A549 (cell line): ENCODE measurements around the gene ARMH3. TPM values are rescaled to one million over a fixed set of nuclear protein-coding genes. Genes with fewer than 3 reads are reported as not detected.

Experiments used
- ATAC-seq, 2 experiments: fragments of 200-7000 bp in 1 of 2; fragments of >200 bp in 1 of 2; cut with Nextera tagmentation in 1 of 2; cut with Tn5 transposase in 1 of 2; 3 replicates each; pipeline versions ENCODE4 v1.8.0 to v1.9.1; 2018 to 2020; ENCODE audit warnings: mild to moderate bottlenecking in 1 of 2, moderate library complexity in 1 of 2
- CTCF ChIA-PET: fragments of 300-600 bp; sonication (Branson Sonifier 250); formaldehyde crosslinking; extraction: SDS; loops from one replicate; lab custom pipeline; 2021; ENCODE audit warnings: antibody characterized with exemption, inconsistent platforms; lab: Yijun Ruan, JAX
- POLR2A ChIA-PET: fragments of 350-600 bp; formaldehyde crosslinking; extraction: SDS; loops from one replicate; lab custom pipeline; 2021; ENCODE audit warnings: antibody characterized with exemption, inconsistent platforms; lab: Yijun Ruan, JAX
- DNase-seq, 2 experiments: peaks; one replicate each; pipeline versions ENCODE4 v3.0.0 to v3.0.0-alpha.2; 2011 to 2016; ENCODE audit warnings: low read depth in 1 of 2, low spot score in 1 of 2
- FAIRE-seq: peaks from 2 replicates; lab custom pipeline; 2011; peaks lifted over from hg19 to GRCh38; lab: Jason Lieb, UNC
- H3K27ac ChIP-seq, 2 experiments: fragments of >200 bp; sonication (Bioruptor Twin); formaldehyde crosslinking; 3 replicates each; pipeline ENCODE4 v1.5.1; 2016 to 2017
- H3K4me1 ChIP-seq: fragments of >200 bp; sonication (Bioruptor Twin); formaldehyde crosslinking; 3 replicates; pipeline ENCODE4 v1.6.1; 2016
- H3K4me2 ChIP-seq: fragments of >200 bp; sonication (Bioruptor Twin); formaldehyde crosslinking; 3 replicates; pipeline ENCODE4 v1.6.1; 2016
- H3K4me3 ChIP-seq: fragments of >200 bp; sonication (Bioruptor Twin); formaldehyde crosslinking; 3 replicates; pipeline ENCODE4 v1.5.1; 2016
- H3K9me3 ChIP-seq: fragments of >200 bp; sonication (Bioruptor Twin); formaldehyde crosslinking; 3 replicates; pipeline ENCODE4 v1.6.1; 2016
- BCL3 ChIP-seq: fragments of >200 bp; sonication (Bioruptor Twin); formaldehyde crosslinking; IDR thresholded peaks from 3 replicates; pipeline ENCODE4 v1.6.1; 2016
- CBX2 ChIP-seq: fragments of 200-600 bp; sonication (generic); IDR thresholded peaks from 2 replicates; pipeline ENCODE4 v1.6.1; 2016; ENCODE audit warnings: low read depth, mild to moderate bottlenecking, borderline replicate concordance
- CHD2 ChIP-seq: fragments of 150-350 bp; IDR thresholded peaks from 2 replicates; pipeline ENCODE4 v1.6.1; 2014; ENCODE audit warnings: low read length; ENCODE audit not compliant: partially characterized antibody
- E2F6 ChIP-seq: IDR thresholded peaks from 2 replicates; pipeline ENCODE4 v1.6.1; 2012; ENCODE audit warnings: low read depth, borderline replicate concordance
- EHF ChIP-seq: fragments of 250-450 bp; sonication (Bioruptor Pico); IDR thresholded peaks from 2 replicates; pipeline ENCODE4 v1.5.0; 2020; ENCODE audit warnings: mild to moderate bottlenecking
- EHMT2 ChIP-seq: fragments of 200-600 bp; sonication (generic); IDR thresholded peaks from 2 replicates; pipeline ENCODE4 v1.6.1; 2016; ENCODE audit warnings: antibody characterized with exemption, low read depth, mild to moderate bottlenecking, moderate library complexity
- EP300 ChIP-seq, 2 experiments: fragments of >200 bp; sonication (Bioruptor Twin); formaldehyde crosslinking; IDR thresholded peaks; 2 replicates in 1 of 2; 3 replicates in 1 of 2; pipeline ENCODE4 v1.6.1; 2016 to 2017
- FOSB ChIP-seq: fragments of 250-450 bp; sonication (Bioruptor Pico); IDR thresholded peaks from 2 replicates; pipeline ENCODE4 v1.5.0; 2020; ENCODE audit warnings: mild to moderate bottlenecking, moderate library complexity
- FOXS1 ChIP-seq: fragments of 250-450 bp; sonication (Bioruptor Pico); IDR thresholded peaks from 2 replicates; pipeline ENCODE4 v1.5.0; 2020; ENCODE audit warnings: mild to moderate bottlenecking, moderate library complexity
- HDAC2 ChIP-seq: fragments of 200-600 bp; sonication (generic); IDR thresholded peaks from 2 replicates; pipeline ENCODE4 v1.6.1; 2016
- HEYL ChIP-seq: fragments of 250-450 bp; sonication (Bioruptor Pico); IDR thresholded peaks from 2 replicates; pipeline ENCODE4 v1.8.0; 2021; ENCODE audit warnings: mild to moderate bottlenecking, moderate library complexity
- HOXB5 ChIP-seq: fragments of 250-450 bp; sonication (Bioruptor Pico); IDR thresholded peaks from 2 replicates; pipeline ENCODE4 v1.5.0; 2020; ENCODE audit warnings: mild to moderate bottlenecking, moderate library complexity
- MAFK ChIP-seq: fragments of 450-650 bp; IDR thresholded peaks from 2 replicates; pipeline ENCODE4 v1.6.1; 2014; ENCODE audit not compliant: partially characterized antibody
- MAX ChIP-seq: IDR thresholded peaks from 2 replicates; pipeline ENCODE4 v1.6.1; 2012
- NFE2L2 ChIP-seq: fragments of 150-350 bp; conservative IDR thresholded peaks from 2 replicates; pipeline ENCODE4 v1.6.1; 2014; ENCODE audit warnings: low read length
- PHF8 ChIP-seq: fragments of 200-600 bp; sonication (generic); IDR thresholded peaks from 2 replicates; pipeline ENCODE4 v1.6.1; 2016; ENCODE audit warnings: low read depth, mild to moderate bottlenecking, antibody characterized with exemption, moderate library complexity, borderline replicate concordance
- RAD21 ChIP-seq, 2 experiments: fragments of >200 bp in 1 of 2; sonication (Bioruptor Twin) in 1 of 2; formaldehyde crosslinking in 1 of 2; IDR thresholded peaks in 1 of 2; conservative IDR thresholded peaks in 1 of 2; 2 replicates in 1 of 2; 3 replicates in 1 of 2; pipeline ENCODE4 v1.6.1; 2012 to 2018; ENCODE audit warnings: inconsistent platforms in 1 of 2
- RCOR1 ChIP-seq: fragments of 150-350 bp; IDR thresholded peaks from 2 replicates; pipeline ENCODE4 v1.6.1; 2014; ENCODE audit warnings: antibody characterized with exemption, low read length, low read depth
- RNF2 ChIP-seq: fragments of 200-600 bp; sonication (generic); IDR thresholded peaks from 2 replicates; pipeline ENCODE4 v1.6.1; 2016; ENCODE audit warnings: low read depth, mild to moderate bottlenecking, antibody characterized with exemption, moderate library complexity, borderline replicate concordance
- WGBS: methylation state at CpG from one replicate; pipeline ENCODE4 v1.1.6; 2017; ENCODE audit errors: missing lambda C conversion rate; 5-methylcytosine and 5-hydroxymethylcytosine counted together
- polyA plus RNA-seq, 4 experiments: library from polyadenylated mRNA; depleted of rRNA in 3 of 4; stranded (reverse); fragments of >200 nt; fragmentation: RNase III in 1 of 4; extraction: RNeasy Plus Mini Kit Qiagen cat#74134 plus additional on column Dnase treatment in 1 of 4; gene quantifications; 2 replicates in 3 of 4; 3 replicates in 1 of 4; pipeline ENCODE4 v1.2.3, GENCODE V29; 2011 to 2017
- TF ChIP-seq, protein P1 (sequence below): fragments of >200 bp; sonication (Bioruptor Twin); formaldehyde crosslinking; IDR thresholded peaks from 2 replicates; pipeline ENCODE4 v1.6.1; 2016
- TF ChIP-seq, protein P2 (sequence below): fragments of 200-600 bp; sonication (generic); IDR thresholded peaks from 2 replicates; pipeline ENCODE4 v1.6.1; 2016; ENCODE audit warnings: antibody characterized with exemption, mild to moderate bottlenecking, moderate library complexity

Gene ARMH3
- polyA plus RNA-seq, 2 of the 4 experiments (the other 2 are of a cell fraction), result 12.7 to 17.3 TPM

DNA sequence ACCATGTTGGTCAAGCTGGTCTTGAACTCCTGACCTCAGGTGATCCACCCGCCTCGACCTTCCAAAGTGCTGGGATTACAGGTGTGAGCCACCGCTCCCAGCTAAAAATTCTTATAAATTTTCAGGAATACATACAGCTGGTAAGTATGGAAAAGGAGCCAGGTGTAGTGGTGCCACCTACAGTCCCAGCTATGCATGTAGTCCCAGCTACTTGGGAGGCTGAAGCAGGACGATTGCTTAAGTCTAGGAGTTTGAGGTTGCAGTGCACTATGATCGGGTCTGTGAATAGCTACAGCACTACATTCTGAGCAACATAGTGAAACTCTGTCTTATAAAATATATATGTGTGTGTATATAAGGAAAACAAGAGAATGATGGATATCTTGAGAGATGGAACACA is 45.2 kb upstream of the ARMH3 start:
- peak in 1 of 2 experiments; percentile 57 for DNase-seq
- WGBS, result 79% methylated on average over 5 of the region's 5 CpGs
- H3K27ac ChIP-seq, result no peak overlapping the region
- no peak for FAIRE-seq
- H3K4me2 ChIP-seq, result no peak overlapping the region
- no peak overlapping the region for H3K4me3 ChIP-seq
- ChIA-PET POLR2A (interaction anchor here (3.1 kb wide), 1 partner anchor 13 kb away, joined by 12 read pairs; no protein-coding TSS in a partner anchor), CTCF (interaction anchor here (0.7 to 8.0 kb wide), 7 partner anchors 12 to 68 kb away, joined by 3 to 55 read pairs (median 3); no protein-coding TSS in a partner anchor)
- ATAC-seq, result peak; percentile 80 to 93
- TF ChIP-seq FOXS1 (no peak), RAD21 (conservative IDR thresholded peaks at IDR 0.05 in 1 of 2, IDR thresholded peaks at IDR 0.05 in 1 of 2) (peak in 1 of 2 experiments; percentile 24; a peak in 1 of 5 replicates)
- no peaks in the 10 kb centered on the region for H3K9me3 ChIP-seq
- no peaks in the 10 kb centered on the region for H3K4me1 ChIP-seq

DNA sequence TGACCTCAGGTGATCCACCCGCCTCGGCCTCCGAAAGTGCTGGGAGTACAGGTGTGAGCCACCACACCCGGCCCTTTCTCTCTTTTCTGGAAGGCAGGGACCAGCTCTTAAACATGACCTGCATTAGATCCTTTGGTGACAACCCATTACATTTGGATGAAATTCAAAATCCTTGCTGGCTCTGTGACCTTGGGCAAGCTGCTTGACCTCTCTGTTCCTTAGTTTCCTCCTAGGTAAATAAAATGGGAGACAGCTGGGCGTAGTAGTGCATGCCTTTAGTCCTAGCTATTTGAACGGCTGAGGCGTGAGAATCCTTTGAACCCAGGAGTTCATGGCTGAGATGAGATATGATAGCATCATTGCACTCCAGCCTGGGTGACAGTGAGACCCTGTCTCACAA is 40.5 kb upstream of the ARMH3 start:
- no peak overlapping the region for H3K4me3 ChIP-seq
- no peak overlapping the region for H3K4me2 ChIP-seq
- FAIRE-seq, result no peak
- no peaks in the 10 kb centered on the region for H3K4me1 ChIP-seq
- CTCF ChIA-PET, result interaction anchor here (0.6 to 3.7 kb wide), 4 partner anchors 13 to 260 kb away, joined by 3 to 17 read pairs (median 4); no protein-coding TSS in a partner anchor
- POLR2A ChIA-PET, result no interaction called here
- TF ChIP-seq, protein P1, sequence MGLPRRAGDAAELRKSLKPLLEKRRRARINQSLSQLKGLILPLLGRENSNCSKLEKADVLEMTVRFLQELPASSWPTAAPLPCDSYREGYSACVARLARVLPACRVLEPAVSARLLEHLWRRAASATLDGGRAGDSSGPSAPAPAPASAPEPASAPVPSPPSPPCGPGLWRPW, result no peak
- no peak for TF ChIP-seq MAFK
- no peak for TF ChIP-seq CBX2
- no peak for TF ChIP-seq E2F6
- no peak for TF ChIP-seq EHF (CRISPR knock-in tag)
- no peak for TF ChIP-seq EHMT2
- TF ChIP-seq FOSB (CRISPR knock-in tag), result no peak
- TF ChIP-seq HEYL (CRISPR knock-in tag), result no peak
- TF ChIP-seq EP300 (IDR thresholded peaks at IDR 0.05), result no peak
- no peak for TF ChIP-seq RCOR1
- TF ChIP-seq BCL3, result no peak
- TF ChIP-seq, protein P2, sequence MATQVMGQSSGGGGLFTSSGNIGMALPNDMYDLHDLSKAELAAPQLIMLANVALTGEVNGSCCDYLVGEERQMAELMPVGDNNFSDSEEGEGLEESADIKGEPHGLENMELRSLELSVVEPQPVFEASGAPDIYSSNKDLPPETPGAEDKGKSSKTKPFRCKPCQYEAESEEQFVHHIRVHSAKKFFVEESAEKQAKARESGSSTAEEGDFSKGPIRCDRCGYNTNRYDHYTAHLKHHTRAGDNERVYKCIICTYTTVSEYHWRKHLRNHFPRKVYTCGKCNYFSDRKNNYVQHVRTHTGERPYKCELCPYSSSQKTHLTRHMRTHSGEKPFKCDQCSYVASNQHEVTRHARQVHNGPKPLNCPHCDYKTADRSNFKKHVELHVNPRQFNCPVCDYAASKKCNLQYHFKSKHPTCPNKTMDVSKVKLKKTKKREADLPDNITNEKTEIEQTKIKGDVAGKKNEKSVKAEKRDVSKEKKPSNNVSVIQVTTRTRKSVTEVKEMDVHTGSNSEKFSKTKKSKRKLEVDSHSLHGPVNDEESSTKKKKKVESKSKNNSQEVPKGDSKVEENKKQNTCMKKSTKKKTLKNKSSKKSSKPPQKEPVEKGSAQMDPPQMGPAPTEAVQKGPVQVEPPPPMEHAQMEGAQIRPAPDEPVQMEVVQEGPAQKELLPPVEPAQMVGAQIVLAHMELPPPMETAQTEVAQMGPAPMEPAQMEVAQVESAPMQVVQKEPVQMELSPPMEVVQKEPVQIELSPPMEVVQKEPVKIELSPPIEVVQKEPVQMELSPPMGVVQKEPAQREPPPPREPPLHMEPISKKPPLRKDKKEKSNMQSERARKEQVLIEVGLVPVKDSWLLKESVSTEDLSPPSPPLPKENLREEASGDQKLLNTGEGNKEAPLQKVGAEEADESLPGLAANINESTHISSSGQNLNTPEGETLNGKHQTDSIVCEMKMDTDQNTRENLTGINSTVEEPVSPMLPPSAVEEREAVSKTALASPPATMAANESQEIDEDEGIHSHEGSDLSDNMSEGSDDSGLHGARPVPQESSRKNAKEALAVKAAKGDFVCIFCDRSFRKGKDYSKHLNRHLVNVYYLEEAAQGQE, result no peak
- no peak for TF ChIP-seq NFE2L2
- TF ChIP-seq MAX, result no peak
- no peak for TF ChIP-seq RNF2
- TF ChIP-seq RAD21 (conservative IDR thresholded peaks at IDR 0.05 in 1 of 2, IDR thresholded peaks at IDR 0.05 in 1 of 2), result no peak
- no peak for TF ChIP-seq PHF8
- TF ChIP-seq HDAC2, result no peak
- no peak for TF ChIP-seq CHD2
- no peak for TF ChIP-seq HOXB5
- H3K27ac ChIP-seq, result no peak overlapping the region
- 95% methylated on average over 7 of the region's 7 CpGs for WGBS
- DNase-seq, result no peak
- H3K9me3 ChIP-seq, result no peaks in the 10 kb centered on the region
- no peak for ATAC-seq
